Measurements from ENCODE around the gene ADAMTSL3. TPM values are rescaled to one million over a fixed set of nuclear protein-coding genes. Genes with fewer than 3 reads are reported as not detected.

ADAMTSL3 gene
- total RNA-seq, 4 donors from 2014 or later = 3.1 to 48.2 (median 24.6) TPM

DNA sequence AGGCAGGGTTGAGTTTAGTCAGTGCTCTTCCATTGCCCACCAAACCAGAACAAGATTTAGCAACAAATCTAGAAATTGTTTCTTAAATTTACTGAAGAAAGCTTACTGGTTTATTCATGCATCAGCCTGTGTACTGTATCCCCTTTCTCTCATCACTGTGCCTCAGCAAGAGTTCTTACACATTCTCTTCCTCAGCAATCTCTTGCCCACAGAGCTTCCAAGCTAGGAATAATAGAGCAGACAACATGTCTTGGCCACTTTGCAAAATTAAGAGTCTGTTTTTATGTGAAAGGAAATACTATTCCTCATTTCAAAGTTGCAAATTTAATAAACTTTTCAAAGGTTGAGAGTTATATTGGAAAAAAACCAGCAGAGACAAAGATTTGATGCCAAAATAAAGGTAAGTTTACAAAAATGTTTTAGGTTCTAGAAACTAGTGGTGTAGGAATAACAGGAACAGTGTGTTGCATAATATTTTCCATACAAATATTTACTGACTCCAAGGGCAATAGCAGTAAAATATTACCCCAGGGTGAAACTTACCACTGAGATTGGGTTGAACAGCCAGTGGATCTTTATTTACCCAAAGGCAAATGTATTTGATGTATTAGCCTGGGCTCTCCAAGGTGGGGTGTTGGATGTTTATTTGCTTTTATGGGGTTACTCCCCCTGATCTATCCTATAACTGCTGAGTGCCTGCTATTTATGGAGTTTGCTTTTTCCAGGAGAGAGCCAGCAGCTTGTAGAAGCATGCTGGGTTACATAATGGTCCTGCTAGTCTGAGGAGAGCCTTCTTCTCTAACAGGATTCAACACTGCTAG is 276.7 kb downstream of the ADAMTSL3 start:
- Histone ChIP-seq H3K9me3 (no peaks in the 10 kb centered on the region), H3K4me1 (no peaks in the 10 kb centered on the region), H3K4me3 (no peak overlapping the region), H3K27me3 (no peaks in the 10 kb centered on the region), H3K27ac (peak overlapping the region; percentile 67), H3K36me3 (no peaks in the 10 kb centered on the region)
- intact Hi-C loops (cut with DNase I; ENCODE audit: low total_unique reads) = no loop called here
- peak in 1 of 2 donors; percentile 48 for DNase-seq
- TF ChIP-seq POLR2A (IDR thresholded peaks at IDR 0.05) = no peak
- TF ChIP-seq, protein P1, sequence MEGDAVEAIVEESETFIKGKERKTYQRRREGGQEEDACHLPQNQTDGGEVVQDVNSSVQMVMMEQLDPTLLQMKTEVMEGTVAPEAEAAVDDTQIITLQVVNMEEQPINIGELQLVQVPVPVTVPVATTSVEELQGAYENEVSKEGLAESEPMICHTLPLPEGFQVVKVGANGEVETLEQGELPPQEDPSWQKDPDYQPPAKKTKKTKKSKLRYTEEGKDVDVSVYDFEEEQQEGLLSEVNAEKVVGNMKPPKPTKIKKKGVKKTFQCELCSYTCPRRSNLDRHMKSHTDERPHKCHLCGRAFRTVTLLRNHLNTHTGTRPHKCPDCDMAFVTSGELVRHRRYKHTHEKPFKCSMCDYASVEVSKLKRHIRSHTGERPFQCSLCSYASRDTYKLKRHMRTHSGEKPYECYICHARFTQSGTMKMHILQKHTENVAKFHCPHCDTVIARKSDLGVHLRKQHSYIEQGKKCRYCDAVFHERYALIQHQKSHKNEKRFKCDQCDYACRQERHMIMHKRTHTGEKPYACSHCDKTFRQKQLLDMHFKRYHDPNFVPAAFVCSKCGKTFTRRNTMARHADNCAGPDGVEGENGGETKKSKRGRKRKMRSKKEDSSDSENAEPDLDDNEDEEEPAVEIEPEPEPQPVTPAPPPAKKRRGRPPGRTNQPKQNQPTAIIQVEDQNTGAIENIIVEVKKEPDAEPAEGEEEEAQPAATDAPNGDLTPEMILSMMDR (IDR thresholded peaks at IDR 0.05) = no peak

DNA sequence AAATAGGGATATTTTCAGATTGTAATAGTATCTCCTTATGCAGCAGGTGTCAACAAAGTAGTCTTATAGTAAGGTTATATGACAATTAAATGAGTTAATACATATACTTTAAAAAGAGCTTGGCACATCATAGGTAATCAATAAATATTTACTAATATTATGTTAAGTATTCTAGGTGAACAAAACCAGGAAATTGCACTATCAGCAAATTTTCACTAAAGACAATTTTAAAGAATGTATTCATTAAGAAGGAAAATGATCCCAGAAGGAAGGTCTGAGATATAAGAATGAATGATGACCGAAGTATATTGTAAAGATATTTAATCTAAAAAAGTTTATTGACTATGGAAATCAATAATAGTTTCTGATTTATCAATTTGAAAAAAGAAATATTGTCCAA is 281.9 kb downstream of the ADAMTSL3 start:
- no peaks in the 10 kb centered on the region for H3K27me3 ChIP-seq
- no peak for DNase-seq
- no peaks in the 10 kb centered on the region for H3K9me3 ChIP-seq
- H3K4me3 ChIP-seq = no peak overlapping the region
- intact Hi-C loops (cut with DNase I; ENCODE audit: low total_unique reads) = no loop called here
- no peaks in the 10 kb centered on the region for H3K36me3 ChIP-seq
- H3K27ac ChIP-seq = no peak overlapping the region
- H3K4me1 ChIP-seq = no peaks in the 10 kb centered on the region
- TF ChIP-seq POLR2A (IDR thresholded peaks at IDR 0.05) = no peak
- TF ChIP-seq, protein P1 (IDR thresholded peaks at IDR 0.05) = no peak

DNA sequence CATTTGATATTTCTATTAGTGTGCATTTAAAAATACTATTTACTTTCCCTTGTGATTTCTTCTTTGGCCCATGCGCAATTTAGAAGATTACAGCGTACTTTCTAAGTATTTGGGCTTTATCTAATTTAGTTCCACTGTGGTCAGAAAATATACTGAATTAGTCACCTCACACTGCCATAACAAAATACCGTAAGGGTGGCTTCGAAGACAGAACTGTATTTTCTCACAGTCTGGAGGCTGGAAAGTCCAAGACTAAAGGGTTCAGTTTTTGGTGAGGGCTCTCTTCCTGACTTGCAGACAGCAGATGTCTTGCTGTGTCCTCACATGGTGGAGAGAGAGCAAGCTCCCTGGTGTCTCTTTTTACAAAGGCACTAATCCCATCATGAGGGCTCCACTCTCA is 286.2 kb downstream of the ADAMTSL3 start:
- intact Hi-C loops (cut with DNase I; ENCODE audit: low total_unique reads) = no loop called here
- H3K27me3 ChIP-seq = no peaks in the 10 kb centered on the region
- TF ChIP-seq, protein P1 (IDR thresholded peaks at IDR 0.05) = no peak
- TF ChIP-seq POLR2A (IDR thresholded peaks at IDR 0.05) = no peak
- H3K36me3 ChIP-seq = no peaks in the 10 kb centered on the region
- no peak overlapping the region for H3K27ac ChIP-seq
- H3K4me3 ChIP-seq = no peak overlapping the region
- DNase-seq = no peak
- H3K4me1 ChIP-seq = no peaks in the 10 kb centered on the region
- no peaks in the 10 kb centered on the region for H3K9me3 ChIP-seq

DNA sequence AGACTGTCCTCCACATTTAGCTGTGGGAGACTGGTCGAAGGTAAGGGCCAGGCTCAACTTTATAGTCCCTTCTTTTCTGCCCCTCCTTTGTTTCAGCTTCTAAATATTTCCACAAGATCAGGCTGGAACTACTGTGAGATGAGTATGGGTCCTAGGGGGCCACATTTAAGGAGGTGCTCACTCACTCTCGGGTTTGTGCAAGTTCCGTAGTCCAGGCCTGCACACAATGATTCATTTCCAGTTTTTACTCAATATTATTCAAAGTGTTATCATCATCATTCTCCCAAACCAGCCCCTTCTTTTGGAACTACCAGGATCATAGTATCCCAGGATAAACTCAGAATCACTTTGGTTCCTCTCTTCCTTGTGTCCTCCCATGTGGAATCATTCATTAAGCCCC is 289.1 kb downstream of the ADAMTSL3 start:
- intact Hi-C loops (cut with DNase I; ENCODE audit: low total_unique reads) = no loop called here
- DNase-seq = no peak
- H3K4me1 ChIP-seq = no peaks in the 10 kb centered on the region
- no peak for TF ChIP-seq POLR2A (IDR thresholded peaks at IDR 0.05)
- TF ChIP-seq, protein P1 (IDR thresholded peaks at IDR 0.05) = no peak
- H3K27ac ChIP-seq = no peak overlapping the region
- no peak overlapping the region for H3K4me3 ChIP-seq
- H3K9me3 ChIP-seq = no peaks in the 10 kb centered on the region
- H3K36me3 ChIP-seq = no peaks in the 10 kb centered on the region
- H3K27me3 ChIP-seq = no peaks in the 10 kb centered on the region

DNA sequence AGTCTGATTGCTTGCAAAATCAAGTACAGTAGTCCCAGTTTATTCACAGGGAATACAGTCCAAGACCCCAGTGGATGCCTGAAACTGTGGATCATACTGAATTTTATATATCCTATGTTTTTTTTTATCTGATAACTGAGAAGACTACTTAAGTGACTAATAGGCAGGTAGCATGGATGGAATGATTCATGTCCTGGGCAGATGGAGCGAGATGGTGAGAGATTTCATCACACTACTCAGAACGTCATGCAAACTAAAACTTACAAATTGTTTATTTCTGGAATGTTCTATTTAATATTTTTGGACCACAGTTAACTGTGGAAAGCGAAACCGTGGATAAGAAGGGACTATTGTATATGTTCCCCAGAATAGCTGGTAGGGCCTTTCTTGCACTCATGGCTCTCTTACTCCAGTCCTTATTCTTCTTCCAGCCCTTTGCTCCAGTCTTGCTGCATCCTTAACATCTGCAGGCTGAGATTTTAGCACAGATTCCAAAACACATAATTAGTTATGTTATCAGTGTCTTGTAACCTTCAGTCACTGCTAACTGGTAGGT is 290.0 kb downstream of the ADAMTSL3 start:
- no peak for DNase-seq
- TF ChIP-seq, protein P1 (IDR thresholded peaks at IDR 0.05) = no peak
- TF ChIP-seq POLR2A (IDR thresholded peaks at IDR 0.05) = no peak
- Histone ChIP-seq H3K36me3 (no peaks in the 10 kb centered on the region), H3K4me3 (no peak overlapping the region), H3K9me3 (no peaks in the 10 kb centered on the region), H3K27me3 (no peaks in the 10 kb centered on the region), H3K4me1 (no peaks in the 10 kb centered on the region), H3K27ac (no peak overlapping the region)
- intact Hi-C loops (cut with DNase I; ENCODE audit: low total_unique reads) = no loop called here
